GM10248 (cell line): ENCODE results near the gene FLT3.

Experiments used
- CTCF ChIA-PET: fragments of 300-600 bp; sonication (Branson Sonifier 250); formaldehyde crosslinking; extraction: SDS; loops from one replicate; lab custom pipeline; 2021; ENCODE audit warnings: antibody characterized with exemption; lab: Yijun Ruan, JAX
- POLR2A ChIA-PET: fragments of 350-650 bp; sonication (Branson Sonifier 250); formaldehyde crosslinking; extraction: SDS; loops from one replicate; lab custom pipeline; 2020; ENCODE audit warnings: antibody characterized with exemption; lab: Yijun Ruan, JAX
- DNase-seq: peaks from one replicate; pipeline ENCODE4 v3.0.0; 2012; ENCODE audit errors: extremely low spot score
- TF ChIP-seq, protein P1 (sequence below): IDR thresholded peaks from 2 replicates; pipeline ENCODE4 v1.5.1; 2012; ENCODE audit warnings: mild to moderate bottlenecking, low read depth; ENCODE audit errors: extremely low read depth, missing control alignments, control extremely low read depth

The FLT3 gene

DNA sequence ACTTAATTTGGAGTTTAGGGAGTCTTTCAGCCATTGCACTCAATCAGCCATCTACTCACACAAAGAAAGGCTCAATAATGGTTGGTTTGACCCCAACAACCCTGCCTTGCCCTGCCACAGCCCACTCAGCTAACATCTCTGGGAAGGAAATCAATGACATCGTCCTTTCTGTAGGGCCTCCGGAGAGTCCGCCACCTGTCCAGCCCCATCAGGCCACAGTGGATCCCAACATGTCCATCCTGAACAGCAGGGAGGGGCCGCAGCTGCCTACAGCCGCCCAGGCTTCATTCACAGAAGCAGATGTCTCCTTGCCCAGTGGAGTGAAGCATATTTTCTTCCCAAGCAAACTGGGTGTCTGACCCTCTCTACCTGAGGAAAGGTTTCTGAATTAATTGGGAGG, 127.1 kb downstream of the FLT3 start:
- ChIA-PET CTCF (interaction anchor here (1.5 to 8.5 kb wide), 4 partner anchors 11 to 600 kb away, joined by 4 to 50 read pairs (median 40); no protein-coding TSS in a partner anchor), POLR2A (no interaction called here)
- DNase-seq = no peak

DNA sequence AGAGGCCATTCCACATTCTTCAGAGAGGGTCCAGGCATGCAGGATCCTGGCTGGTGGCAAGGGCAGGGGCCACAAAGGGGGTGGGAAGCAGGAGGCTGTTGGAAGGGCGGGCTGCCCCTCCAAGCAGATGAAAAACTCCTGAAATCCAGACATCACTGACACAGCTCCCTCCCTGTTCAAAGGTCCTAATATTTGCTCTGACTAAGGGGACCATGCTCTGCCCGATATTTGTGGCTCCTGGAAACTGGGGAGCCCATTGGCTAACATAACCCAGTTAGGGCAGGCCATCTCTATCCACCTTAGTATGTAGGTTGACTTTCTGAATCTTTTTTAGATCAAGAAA, 127.9 kb downstream of the FLT3 start:
- TF ChIP-seq, protein P1, sequence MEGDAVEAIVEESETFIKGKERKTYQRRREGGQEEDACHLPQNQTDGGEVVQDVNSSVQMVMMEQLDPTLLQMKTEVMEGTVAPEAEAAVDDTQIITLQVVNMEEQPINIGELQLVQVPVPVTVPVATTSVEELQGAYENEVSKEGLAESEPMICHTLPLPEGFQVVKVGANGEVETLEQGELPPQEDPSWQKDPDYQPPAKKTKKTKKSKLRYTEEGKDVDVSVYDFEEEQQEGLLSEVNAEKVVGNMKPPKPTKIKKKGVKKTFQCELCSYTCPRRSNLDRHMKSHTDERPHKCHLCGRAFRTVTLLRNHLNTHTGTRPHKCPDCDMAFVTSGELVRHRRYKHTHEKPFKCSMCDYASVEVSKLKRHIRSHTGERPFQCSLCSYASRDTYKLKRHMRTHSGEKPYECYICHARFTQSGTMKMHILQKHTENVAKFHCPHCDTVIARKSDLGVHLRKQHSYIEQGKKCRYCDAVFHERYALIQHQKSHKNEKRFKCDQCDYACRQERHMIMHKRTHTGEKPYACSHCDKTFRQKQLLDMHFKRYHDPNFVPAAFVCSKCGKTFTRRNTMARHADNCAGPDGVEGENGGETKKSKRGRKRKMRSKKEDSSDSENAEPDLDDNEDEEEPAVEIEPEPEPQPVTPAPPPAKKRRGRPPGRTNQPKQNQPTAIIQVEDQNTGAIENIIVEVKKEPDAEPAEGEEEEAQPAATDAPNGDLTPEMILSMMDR = no peak
- DNase-seq = no peak
- POLR2A ChIA-PET = no interaction called here
- CTCF ChIA-PET = interaction anchor here (1.5 to 8.5 kb wide), 5 partner anchors 12 to 611 kb away, joined by 4 to 50 read pairs (median 29); no protein-coding TSS in a partner anchor

More for the DNA sequence above, 127.1 kb downstream of the FLT3 start:
- TF ChIP-seq, protein P1 = no peak

DNA sequence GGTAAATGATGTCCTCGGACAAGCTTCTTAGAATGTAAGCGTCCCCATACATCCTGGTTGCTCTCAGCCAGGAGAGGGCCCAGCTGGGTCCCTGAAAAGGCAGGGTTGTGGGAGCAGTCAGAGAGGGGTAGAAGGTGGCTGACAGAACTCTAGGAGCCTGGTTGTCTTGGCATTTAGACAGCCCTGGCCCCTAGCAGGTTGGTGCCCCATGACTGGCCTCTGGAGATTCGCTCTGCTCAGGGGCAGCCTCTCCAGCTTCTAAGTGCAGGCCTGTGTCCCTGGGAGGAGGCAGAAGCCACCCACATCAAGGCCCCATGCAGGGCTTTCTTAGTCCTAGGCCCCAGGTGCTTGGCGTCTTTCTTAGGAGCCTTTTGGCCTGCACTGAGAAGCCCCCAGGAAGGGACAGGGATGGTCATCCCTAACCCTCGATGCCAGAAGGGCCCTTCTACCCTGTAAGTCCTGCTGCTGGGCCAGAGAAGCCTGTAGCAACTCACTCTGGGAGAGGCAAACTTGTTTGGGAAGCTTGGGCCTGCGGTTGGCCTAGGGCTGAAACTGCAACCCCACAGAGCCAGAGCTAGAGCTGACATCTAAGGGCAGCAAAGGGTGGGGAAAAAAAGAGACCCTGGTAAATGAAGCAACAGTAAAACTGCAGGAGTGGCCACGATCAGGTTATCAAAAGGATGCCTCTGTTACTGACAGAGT, 128.4 kb downstream of the FLT3 start:
- POLR2A ChIA-PET = no interaction called here
- TF ChIP-seq, protein P1 = no peak
- CTCF ChIA-PET = interaction anchor here (1.8 to 8.5 kb wide), 4 partner anchors 12 to 610 kb away, joined by 5 to 50 read pairs (median 40); no protein-coding TSS in a partner anchor
- DNase-seq = no peak

DNA sequence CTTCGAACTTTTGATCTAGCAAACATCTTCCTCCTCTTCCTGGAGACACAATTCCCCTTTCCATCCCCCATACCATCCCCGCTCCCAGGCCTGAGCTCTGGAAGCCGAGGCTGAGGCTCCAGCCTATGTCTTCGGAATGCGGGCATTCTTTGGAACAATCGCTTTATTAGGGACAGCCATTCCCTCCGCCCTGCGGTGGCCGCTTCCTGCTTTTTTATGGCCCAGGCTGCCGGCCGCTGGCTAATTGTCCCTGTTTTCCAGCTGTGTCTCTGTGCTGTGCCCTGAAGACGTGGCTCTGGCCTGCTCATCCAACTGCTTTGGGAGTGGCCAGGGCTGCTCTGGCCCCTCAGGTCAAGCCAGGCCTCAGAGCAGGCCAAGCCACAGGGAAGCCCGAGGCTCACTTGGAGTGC, 129.1 kb downstream of the FLT3 start:
- POLR2A ChIA-PET = no interaction called here
- CTCF ChIA-PET = interaction anchor here (1.8 to 8.5 kb wide), 4 partner anchors 13 to 609 kb away, joined by 5 to 50 read pairs (median 40); no protein-coding TSS in a partner anchor

DNA sequence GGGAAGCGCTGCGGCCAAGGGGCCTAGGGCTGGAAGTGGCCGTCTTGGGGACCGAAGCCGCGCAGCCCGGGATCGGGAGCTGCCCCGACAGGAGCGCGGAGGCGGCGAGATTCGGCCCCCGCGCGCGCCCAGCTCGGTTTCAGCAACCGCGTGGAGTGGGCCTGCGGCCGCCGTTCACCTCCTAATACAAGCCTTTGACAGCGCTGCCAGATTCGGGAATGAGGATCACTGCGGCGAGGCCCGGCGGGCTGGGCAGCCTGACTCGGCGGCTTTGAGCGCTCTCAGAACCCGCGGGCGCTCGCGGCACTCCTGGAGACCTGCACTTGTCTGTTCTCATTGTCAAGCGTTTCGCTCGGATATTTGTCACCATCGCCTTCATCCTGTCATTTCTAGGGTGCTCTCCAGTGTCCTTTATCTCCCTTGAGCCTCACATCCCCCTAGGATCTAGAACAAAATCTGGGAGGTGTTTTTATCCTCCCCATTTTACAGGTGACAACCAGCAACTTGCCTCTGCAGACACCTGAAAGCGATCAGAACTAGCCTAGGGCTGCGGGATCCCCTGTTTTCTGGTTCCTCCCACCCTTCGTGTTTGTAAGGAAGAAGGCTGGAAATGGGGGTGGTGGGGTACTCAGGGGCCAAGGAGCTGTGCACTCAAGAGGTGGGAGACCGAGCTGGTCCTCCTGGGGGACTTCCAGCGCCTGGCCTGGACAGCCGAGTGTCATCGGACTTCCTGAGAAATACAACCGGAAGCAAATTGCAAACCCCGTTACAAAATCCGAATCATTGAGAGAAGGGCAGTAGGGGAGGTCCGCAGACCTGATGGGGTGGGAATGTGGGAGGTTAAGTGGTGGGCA, 129.8 kb downstream of the FLT3 start:
- ChIA-PET CTCF (interaction anchor here (1.8 to 6.7 kb wide), 5 partner anchors 14 to 609 kb away, joined by 4 to 50 read pairs (median 11); no protein-coding TSS in a partner anchor), POLR2A (no interaction called here)
- TF ChIP-seq, protein P1 = no peak
- no peak for DNase-seq

More for the DNA sequence above, 129.1 kb downstream of the FLT3 start:
- no peak for DNase-seq
- TF ChIP-seq, protein P1 = no peak

DNA sequence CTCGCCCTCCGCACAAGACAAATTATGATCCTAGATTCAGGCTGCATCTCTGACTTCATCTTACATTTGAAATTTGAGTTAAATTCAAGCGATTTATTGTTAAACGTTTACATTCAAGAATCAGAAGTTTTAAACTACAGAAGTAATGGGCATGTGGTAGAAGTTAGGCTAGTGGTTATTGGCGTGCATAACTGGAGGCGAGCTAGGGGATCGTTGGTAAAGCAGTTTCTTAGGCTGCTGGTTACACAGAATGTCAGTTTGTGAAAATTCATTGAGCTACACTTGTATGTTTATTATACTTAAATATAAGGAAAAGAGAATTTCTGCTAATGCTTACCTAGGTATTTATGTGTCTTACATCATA, 130.5 kb downstream of the FLT3 start:
- ChIA-PET POLR2A (no interaction called here), CTCF (interaction anchor here (1.8 to 6.7 kb wide), 4 partner anchors 14 to 608 kb away, joined by 4 to 50 read pairs (median 20); no protein-coding TSS in a partner anchor)
- DNase-seq = no peak
- TF ChIP-seq, protein P1 = no peak
